Measurements from ENCODE around the gene CD7. TPM values are rescaled to one million over a fixed set of nuclear protein-coding genes. Genes with fewer than 3 reads are reported as not detected.

The CD7 gene
- polyA plus RNA-seq, 6 donors from 2014 or later: 0.50 to 1.5 (median 1.0) TPM; not detected in 2

- no peak for DNase-seq
- no peak overlapping the region for H3K27ac Mint-ChIP-seq
- ATAC-seq (ENCODE audit: low read depth in 2 of 2): no peak
- H3K4me3 Mint-ChIP-seq: no peak overlapping the region
- peaks cover 5 to 51% (median 33%) of the 10 kb centered on the region in 3 donors for H3K27me3 Mint-ChIP-seq
- H3K9me3 Mint-ChIP-seq: peaks cover 0 to 2% (median 0%) of the 10 kb centered on the region in 7 donors
- no peaks in the 10 kb centered on the region for H3K36me3 Mint-ChIP-seq
- H3K4me1 Mint-ChIP-seq: peaks cover 13 to 18% (median 14%) of the 10 kb centered on the region in 3 donors
Measured at GRCh38 chr17:82329683-82330321, 12.4 kb upstream of the CD7 start.

- Mint-ChIP-seq H3K27me3 (peaks cover 5 to 55% (median 33%) of the 10 kb centered on the region in 3 donors), H3K36me3 (no peaks in the 10 kb centered on the region), H3K4me3 (no peak overlapping the region), H3K27ac (no peak overlapping the region), H3K9me3 (peaks cover 0 to 2% (median 0%) of the 10 kb centered on the region in 7 donors), H3K4me1 (peaks cover 9 to 12% (median 9%) of the 10 kb centered on the region in 3 donors)
- ATAC-seq (ENCODE audit: low read depth in 2 of 2): no peak
- no peak for DNase-seq
Measured at GRCh38 chr17:82328994-82329507, 11.6 kb upstream of the CD7 start.

- Mint-ChIP-seq H3K27me3 (peaks cover 5 to 60% (median 33%) of the 10 kb centered on the region in 3 donors), H3K4me3 (no peak overlapping the region), H3K4me1 (peaks cover 9 to 12% (median 9%) of the 10 kb centered on the region in 3 donors), H3K36me3 (no peaks in the 10 kb centered on the region), H3K9me3 (peaks cover 0 to 2% (median 0%) of the 10 kb centered on the region in 7 donors), H3K27ac (peak overlapping the region in 2 of 6 donors; percentile 12 to 53)
- ATAC-seq (ENCODE audit: low read depth in 2 of 2) (no peak), DNase-seq (no peak)
Measured at GRCh38 chr17:82328141-82328993, 11.0 kb upstream of the CD7 start.

- DNase-seq: no peak
- Mint-ChIP-seq H3K27ac (peak overlapping the region in 1 of 6 donors; percentile 53), H3K4me3 (no peak overlapping the region), H3K9me3 (no peaks in the 10 kb centered on the region), H3K4me1 (peaks cover 4 to 8% (median 5%) of the 10 kb centered on the region in 3 donors), H3K27me3 (peaks cover 1 to 61% (median 30%) of the 10 kb centered on the region in 3 donors), H3K36me3 (no peaks in the 10 kb centered on the region)
- ATAC-seq (ENCODE audit: low read depth in 2 of 2): no peak
Measured at GRCh38 chr17:82327757-82328140, 10.3 kb upstream of the CD7 start.

GRCh38 chr17:82327289-82327688 is 9.9 kb upstream of the CD7 start:
- no peaks in the 10 kb centered on the region for H3K9me3 Mint-ChIP-seq
- H3K36me3 Mint-ChIP-seq: no peaks in the 10 kb centered on the region
- DNase-seq (no peak), ATAC-seq (ENCODE audit: low read depth in 2 of 2) (no peak)
- peaks cover 0 to 7% (median under 1%) of the 10 kb centered on the region in 3 donors for H3K4me1 Mint-ChIP-seq
- no peak overlapping the region for H3K4me3 Mint-ChIP-seq
- H3K27me3 Mint-ChIP-seq: peaks cover 0 to 61% (median 26%) of the 10 kb centered on the region in 3 donors
- H3K27ac Mint-ChIP-seq: no peak overlapping the region

- peaks cover 0 to 47% (median 15%) of the 10 kb centered on the region in 3 donors for H3K27me3 Mint-ChIP-seq
- no peak for DNase-seq
- H3K36me3 Mint-ChIP-seq: no peaks in the 10 kb centered on the region
- no peaks in the 10 kb centered on the region for H3K9me3 Mint-ChIP-seq
- no peak for ATAC-seq (ENCODE audit: low read depth in 2 of 2)
- H3K4me3 Mint-ChIP-seq: no peak overlapping the region
- no peaks in the 10 kb centered on the region for H3K4me1 Mint-ChIP-seq
- no peak overlapping the region for H3K27ac Mint-ChIP-seq
Measured at GRCh38 chr17:82325286-82326180, 8.1 kb upstream of the CD7 start.

- Mint-ChIP-seq H3K4me1 (no peaks in the 10 kb centered on the region), H3K4me3 (no peak overlapping the region), H3K27me3 (peaks cover 0 to 46% (median 10%) of the 10 kb centered on the region in 3 donors), H3K36me3 (no peaks in the 10 kb centered on the region), H3K27ac (peak overlapping the region in 1 of 6 donors; percentile 59), H3K9me3 (no peaks in the 10 kb centered on the region)
- ATAC-seq (ENCODE audit: low read depth in 2 of 2): no peak
- no peak for DNase-seq
Measured at GRCh38 chr17:82324566-82325285, 7.3 kb upstream of the CD7 start.

- no peaks in the 10 kb centered on the region for H3K9me3 Mint-ChIP-seq
- no peak for ATAC-seq (ENCODE audit: low read depth in 2 of 2)
- peaks cover 0 to 40% (median 0%) of the 10 kb centered on the region in 3 donors for H3K27me3 Mint-ChIP-seq
- H3K27ac Mint-ChIP-seq: no peak overlapping the region
- peak overlapping the region in 2 of 8 donors; percentile 21 to 56 for H3K4me3 Mint-ChIP-seq
- no peak for DNase-seq
- no peaks in the 10 kb centered on the region for H3K4me1 Mint-ChIP-seq
- H3K36me3 Mint-ChIP-seq: no peaks in the 10 kb centered on the region
Measured at GRCh38 chr17:82323514-82324234, 6.3 kb upstream of the CD7 start.

GRCh38 chr17:82322526-82323453 is 5.4 kb upstream of the CD7 start:
- no peak for DNase-seq
- Mint-ChIP-seq H3K27me3 (peaks cover 0 to 36% (median 0%) of the 10 kb centered on the region in 3 donors), H3K4me3 (no peak overlapping the region), H3K9me3 (no peaks in the 10 kb centered on the region), H3K4me1 (no peaks in the 10 kb centered on the region), H3K36me3 (no peaks in the 10 kb centered on the region), H3K27ac (no peak overlapping the region)
- no peak for ATAC-seq (ENCODE audit: low read depth in 2 of 2)

GRCh38 chr17:82321947-82322466 is 4.6 kb upstream of the CD7 start:
- H3K27ac Mint-ChIP-seq: no peak overlapping the region
- no peaks in the 10 kb centered on the region for H3K4me1 Mint-ChIP-seq
- H3K9me3 Mint-ChIP-seq: no peaks in the 10 kb centered on the region
- no peaks in the 10 kb centered on the region for H3K36me3 Mint-ChIP-seq
- H3K27me3 Mint-ChIP-seq: peaks cover 0 to 28% (median 0%) of the 10 kb centered on the region in 3 donors
- H3K4me3 Mint-ChIP-seq: no peak overlapping the region
- DNase-seq: no peak
- ATAC-seq (ENCODE audit: low read depth in 2 of 2): peak in 1 of 2 donors; percentile 6

Measured in naive B cell (primary cell).